HG02970 (cell line): ENCODE data around the gene STAC3.

Source experiments
- ATAC-seq: cut with Tn5 transposase; IDR thresholded peaks from one replicate; pipeline ENCODE4 v1.9.1; 2021; ENCODE audit warnings: mild to moderate bottlenecking, moderate library complexity, moderate number of reproducible peaks; ENCODE audit not compliant: unreplicated experiment, low FRiP score

STAC3 gene

DNA sequence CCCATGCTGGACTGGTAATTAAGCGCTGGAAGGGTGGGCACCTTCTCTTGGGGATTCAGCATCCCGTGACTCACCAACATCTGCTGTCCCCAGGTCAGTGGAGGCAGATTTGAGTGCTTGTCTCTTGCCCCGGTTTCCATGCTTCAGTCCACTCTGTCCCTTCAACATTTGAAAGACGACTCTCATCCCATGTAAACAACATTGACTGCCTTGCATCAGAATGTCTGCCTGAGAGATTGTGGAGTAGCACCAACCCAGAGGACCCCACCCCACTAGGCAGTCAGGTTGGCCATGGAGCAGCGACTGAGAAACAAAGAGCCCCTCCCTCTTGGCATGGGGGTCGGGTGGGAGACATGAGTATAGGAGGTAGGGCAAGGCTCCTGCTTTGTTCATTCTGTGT, 4.9 kb upstream of the STAC3 start:
- ATAC-seq: no peak

DNA sequence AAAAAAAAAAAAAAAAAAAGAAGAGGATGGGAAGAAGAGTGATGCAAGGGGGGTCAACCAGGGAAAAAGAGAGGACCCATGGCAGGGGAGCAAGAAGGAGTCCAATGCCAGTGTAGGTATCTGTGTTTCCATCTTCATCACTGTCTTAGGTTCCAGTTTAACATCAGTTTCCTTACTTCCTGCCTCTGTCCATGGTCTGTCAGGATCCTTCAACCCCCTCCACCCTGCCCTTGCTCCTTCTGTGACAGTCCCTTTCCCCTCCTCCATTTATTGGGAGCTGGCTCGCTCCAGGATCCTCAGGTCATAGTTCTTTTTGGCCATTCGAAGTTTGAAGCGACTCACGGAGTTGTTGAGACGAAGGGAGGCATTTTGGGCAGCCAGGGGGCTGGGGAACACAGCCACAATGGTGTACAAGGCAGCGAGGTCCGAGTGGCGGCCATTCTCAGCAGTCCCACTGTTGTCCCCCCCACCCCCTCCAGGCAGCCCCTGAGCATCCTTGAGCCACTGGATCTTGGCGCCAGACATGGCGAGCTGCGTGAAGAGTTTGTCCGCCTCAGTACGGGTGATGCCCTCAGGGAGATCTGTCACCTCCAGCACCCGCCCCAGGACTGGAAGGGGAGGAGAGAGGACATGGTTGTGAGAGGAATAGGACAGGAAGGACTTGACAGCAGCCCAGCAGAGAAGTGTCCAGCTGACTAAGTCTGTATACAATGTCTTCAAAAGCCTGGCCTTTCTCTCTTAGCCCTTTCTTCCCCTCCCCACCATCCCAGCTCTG, 3.7 kb upstream of the STAC3 start:
- ATAC-seq: no peak

DNA sequence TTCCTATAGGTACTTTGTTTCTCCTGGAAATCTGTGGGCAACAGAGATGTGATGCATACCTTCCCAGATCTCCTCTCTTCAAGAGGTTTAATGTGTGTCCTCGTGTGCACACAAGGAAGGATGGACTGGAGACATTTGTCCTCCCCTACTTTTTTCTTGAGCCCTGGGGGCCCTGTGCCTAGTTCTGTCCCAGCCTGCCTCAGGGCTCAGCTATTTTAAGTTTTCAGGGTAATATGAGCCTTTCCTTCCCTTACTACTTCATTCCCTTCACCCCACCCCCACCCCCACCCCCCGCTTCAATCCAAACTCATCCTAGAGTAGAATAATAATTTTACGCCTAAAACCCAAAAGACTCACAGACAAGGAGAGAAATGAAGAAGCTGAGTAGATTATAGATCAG, 446 bp downstream of the STAC3 start:
- no peak for ATAC-seq

DNA sequence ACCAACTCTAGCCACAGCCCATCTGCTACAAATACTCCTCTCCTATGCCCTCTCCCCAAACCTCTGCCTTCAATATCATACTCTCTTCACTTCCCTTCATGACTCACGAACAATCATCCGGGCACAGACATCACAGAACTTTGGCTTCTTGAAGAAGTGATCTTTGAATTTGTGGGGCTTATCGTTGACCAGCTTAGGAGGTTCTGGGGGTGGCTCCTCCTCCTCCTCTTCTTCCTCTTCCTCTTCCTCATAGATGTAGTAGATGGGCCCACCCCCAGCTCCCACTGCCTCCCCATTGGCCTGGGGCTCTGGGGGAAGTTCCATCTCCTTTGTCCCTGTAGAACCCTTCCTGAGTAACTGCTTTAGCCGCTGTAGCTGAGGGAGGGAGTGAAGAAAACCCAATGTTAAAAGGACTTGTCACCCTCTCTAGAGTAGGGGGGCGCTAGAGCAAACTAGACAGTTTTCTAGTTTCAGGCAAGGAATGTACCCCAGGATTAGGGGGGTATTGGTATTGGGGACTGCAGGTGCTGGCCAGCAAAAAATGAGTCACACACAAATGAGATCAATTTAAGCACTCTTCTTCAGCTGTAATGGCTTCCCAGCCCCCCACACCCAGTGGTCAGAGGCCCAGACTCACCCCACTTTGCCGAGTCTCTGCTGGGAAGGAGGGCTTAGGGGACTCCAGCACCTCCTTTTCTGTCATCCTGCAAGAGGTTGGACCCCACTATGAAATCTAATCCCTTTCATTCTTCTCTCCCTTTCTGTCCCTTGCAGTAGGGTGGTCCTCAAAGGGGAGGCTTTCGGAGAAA, 1.8 kb downstream of the STAC3 start:
- no peak for ATAC-seq

DNA sequence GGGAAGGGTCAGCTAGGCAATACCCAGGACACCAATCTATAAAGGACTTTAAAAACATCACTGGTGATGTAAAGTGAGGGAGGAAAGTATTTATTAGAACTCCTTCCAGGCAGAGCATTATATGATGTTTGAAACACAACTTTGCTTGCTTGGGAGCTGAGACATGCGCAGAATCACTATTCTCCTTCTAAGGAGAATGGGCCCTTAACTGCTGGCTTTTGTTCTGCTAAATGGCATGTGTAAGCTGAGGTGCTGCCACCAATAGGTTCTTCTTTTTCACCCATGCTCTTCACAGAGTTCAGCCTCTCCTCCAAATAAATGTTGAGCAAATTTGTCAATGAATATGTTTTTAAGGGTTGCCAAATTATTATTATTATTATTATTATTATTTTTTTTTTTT, 3.9 kb downstream of the STAC3 start:
- ATAC-seq: no peak

DNA sequence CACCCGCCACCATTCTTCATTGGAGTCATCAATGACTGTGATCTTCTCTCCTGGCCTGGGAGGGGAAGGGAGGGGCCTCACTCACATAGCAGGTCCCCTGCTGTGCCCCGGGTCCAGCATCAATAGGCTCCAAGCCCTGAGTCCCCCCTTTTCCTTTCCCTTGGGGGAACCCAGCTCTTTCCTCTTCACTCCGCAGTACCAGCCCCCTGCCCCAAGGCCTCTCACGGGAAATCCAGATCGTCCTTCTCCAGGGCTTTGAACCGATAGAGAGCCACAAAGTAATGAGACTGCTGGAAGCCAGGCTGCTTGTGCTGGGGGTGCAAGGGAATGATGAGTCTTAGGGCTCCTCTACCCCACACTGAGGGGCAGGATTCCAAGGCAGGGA, 6.7 kb downstream of the STAC3 start:
- no peak for ATAC-seq

DNA sequence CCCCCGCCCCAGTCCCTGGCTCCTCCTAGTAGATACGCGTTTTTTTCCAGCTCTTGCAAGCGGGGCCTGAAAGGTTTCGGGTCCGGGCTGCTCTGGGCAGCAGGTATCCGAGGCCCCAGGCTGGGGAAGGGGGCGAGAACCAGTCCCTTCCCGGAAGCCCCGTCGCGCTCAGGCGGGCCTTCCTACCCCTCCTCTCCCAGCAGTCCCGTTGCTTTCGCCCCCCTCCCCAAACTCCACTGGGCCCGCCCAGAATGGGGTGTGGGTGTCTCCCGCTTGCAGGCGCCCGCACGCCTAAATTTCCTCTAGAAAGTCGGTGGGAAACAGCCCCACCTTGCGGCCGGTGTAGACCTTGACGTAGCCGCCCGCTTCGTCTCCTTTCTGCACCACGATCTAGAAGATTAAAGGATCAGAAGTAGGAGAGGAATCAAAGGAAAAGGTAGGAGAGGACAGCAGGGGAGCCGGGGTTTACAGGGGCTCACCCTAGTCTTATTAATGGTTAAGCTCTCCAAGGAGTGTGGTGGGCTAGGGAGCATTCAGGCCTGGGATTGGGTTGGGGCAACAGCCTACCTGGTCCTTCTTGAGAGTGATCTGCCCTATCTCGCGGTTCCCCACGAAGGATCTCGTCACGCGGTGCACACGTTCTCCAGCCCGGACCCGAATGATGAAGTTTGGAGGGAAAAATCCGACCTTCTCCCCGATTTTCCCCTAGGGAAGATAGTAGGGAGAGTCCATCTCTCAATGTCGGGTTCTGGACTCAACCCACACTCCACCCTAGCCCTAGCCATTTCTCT, 7.3 kb downstream of the STAC3 start:
- no peak for ATAC-seq

DNA sequence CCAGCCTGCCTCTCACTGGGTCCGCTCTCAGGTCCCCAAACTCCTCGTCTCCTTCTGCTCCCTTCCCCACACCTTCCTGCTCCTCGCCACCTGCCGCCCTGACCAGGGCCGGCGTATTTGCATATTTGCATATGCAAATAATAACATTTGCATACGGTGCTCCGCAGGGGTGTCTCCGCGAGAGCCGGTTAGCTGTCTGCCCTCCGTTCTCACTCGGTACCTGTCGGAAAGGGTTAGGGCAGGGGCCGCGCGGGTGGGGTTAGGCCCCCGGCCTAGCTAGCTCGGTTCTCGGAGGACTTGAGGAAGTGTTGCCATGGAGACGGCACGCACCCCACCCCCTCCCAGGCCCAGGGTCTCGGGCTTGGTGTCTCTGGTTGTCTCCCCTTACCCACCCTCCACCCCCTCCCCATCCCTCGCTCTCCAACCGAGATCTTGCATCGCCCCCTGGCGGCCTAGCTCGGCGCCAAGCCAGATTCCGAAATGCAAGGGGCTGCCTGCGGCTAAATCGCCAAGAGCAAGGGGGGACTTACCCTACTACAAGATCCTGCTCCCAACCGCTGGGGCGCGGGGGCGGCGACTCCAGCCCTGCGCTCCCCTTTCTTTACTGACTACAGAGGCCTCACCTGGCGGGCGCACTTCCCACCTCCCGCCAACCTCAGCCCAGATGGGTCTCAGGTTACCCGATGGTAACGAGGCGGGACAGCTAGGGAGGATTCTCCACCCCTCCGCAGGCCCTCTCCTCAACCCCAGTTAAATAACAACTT, 8.1 kb downstream of the STAC3 start:
- no peak for ATAC-seq

DNA sequence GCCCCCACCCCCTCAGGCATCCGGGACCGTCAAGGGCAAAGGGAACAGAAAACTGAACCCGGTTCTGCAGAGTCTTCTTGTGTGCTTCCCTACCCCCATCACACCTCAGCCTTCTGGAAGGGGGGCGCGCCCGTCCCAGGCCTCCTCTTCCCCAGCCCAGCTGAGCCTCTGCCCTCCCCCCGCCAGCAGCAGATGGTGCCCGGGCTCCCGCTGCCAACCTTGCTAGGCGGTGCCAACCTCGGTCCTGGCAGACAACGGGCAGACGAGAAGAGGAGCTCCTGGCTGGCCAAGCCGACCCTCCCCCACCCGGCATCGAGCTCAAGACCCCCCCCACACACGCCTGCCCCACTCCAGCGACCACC, 8.7 kb downstream of the STAC3 start:
- ATAC-seq: no peak

DNA sequence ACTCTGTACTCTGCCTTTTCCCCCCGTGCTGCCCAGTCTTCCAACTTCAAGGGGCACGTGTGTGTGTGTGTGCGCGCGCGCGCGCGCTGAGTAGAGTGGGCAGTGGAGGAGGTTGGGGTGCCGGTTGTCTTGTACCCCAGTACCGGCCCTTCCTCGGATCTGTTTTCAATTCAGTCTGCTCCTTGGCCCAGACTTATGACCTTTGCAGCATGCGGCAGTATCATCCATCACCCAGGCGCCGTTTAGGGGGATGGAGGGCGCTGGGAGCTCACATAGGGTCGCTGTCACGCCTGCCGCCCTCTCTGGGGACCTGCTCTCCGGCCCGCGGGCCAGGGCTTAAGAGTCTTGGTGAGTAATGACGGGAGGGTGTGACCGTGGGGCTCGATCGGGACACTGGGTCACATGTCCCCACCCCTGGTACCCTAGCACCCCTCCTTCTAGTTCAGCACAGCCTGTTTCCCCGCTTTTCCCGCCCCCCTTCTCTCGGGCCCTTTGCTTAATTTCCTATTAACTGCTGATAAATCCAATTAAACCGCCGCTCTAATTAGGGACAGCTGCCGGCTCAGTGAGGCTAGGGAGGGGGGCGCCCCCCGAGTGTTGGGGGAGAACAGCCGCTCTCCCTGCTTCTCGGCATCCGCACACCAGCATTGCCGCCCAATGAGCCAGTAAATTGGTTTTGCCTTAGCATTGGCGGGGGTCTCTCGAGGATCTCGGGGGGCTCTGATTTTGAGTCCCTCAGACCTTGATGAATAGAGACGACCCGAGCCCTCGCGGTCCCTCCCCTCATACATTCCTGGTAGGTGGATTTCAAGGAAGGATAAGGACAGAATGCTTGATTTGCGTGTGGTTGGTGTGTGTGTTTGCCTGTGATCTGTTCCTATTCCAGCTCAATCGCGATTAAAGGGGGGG, 9.3 kb downstream of the STAC3 start:
- no peak for ATAC-seq

DNA sequence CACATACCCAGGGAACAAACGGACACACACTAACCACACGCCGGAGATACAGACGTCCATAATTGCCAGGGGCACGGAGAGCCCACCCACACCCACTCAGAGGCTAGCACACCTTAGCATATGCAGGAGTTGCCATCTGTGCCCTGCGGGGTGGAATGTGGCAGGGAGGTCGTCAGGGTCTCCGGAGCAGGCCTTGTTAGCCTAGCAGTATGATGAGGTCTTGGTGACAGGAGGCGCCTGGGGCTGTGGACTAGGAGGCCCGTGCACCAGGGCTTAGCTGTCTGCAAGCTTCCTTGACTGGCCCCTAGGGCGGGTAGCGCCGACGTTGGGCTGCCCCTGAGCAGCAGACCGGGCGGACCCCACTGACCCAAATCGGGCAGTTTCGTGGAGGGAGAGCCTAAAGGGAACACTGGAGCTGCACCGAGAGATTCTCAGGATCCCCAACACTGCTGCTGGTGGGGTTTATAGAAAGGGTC, 10.0 kb downstream of the STAC3 start:
- ATAC-seq: no peak

DNA sequence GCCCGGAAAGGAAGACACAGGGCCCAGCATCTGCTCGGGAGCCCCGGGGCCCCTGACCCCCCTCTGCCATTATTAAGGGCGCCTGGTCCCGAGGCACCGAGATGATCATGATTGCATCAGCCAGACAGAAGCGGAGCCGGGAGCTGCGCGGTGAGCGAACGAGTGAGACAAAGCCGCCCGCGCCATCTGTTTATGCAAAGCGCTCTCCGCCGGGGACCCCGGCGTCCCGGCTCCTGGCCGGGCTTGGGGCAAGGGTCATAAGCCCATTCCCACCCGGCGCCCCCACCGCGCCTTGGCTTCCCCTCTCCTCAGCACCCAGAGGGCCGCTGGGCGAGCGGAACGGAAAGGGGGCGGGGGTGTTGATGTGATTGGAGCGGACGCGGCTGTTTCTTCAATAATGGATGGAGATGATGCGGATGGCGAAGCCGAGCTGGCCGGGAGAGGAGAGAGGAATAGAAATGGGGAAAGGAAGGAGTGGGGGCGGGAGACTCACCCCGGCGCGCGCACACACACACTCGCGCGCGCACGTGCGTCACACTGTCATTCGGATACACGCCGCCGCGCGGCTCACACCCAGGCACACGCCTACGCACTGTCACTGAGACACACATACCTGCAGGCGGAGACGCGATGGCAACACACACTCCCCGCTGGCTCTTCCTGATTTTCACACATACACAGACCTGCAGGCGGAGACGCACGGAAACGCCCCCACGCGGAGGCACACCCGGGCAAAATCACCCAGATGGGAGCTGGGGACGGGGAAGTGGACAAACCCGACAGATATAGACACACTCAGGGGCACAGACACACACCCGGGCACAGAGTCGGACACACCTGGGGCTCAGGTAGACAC, 10.7 kb downstream of the STAC3 start:
- no peak for ATAC-seq

DNA sequence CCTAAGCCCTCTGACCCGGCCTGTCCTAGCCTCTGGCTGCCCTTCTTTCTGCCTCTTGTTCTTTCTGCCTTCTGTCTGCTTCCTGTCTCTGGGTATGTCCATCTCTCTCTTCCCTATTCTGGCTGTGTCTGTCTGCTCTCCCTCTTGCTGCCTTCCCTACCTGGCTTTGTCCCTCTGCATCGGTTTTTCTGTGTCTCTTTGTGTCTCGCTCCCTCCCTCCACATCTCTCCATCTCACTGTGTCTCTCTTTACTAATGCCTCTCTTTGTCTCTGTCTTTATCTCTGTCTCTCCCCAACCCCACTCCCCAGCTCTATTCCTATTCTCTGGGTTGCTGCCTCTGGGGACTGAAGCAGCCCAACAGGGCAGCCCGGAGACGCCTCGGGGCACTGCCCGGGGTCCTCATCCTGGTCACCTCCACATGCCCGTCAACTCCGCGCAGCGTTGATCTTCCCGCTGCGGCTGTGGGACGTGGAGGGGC, 11.4 kb downstream of the STAC3 start:
- no peak for ATAC-seq

DNA sequence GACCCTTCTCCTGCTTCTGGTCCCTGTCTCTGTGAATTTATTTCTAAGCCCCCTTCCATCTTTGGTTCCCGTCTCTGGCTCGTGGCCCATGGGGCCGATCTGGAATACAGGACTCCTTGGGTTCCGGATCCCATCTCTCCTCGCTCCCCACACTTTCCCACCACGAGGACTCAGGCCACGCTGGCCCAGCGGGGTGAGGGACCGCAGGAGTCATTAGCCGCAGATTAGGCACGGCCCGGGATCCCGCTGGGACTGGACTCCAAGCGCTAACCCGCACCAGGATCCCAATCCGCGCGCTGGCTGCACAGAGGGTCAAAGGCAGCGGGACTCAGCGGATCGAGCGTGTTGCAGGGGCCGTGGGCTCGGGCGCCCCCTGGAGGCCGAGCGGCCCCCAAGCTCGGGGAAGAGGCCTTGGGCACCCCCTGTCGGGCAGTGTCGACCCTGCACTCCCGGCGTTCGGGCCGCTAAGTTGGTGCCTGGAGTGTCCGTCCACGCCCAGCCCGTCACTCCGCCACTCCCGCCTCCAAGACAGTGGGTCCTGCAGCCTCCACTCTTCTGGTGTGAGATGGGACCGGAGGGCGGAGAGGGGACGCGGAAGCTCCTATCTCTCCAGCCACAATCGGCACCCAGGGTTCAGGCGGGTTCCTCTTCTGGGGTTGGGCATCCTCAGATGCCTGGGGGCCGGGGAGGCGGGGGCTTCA, 12.0 kb downstream of the STAC3 start:
- ATAC-seq: peak; percentile 61

DNA sequence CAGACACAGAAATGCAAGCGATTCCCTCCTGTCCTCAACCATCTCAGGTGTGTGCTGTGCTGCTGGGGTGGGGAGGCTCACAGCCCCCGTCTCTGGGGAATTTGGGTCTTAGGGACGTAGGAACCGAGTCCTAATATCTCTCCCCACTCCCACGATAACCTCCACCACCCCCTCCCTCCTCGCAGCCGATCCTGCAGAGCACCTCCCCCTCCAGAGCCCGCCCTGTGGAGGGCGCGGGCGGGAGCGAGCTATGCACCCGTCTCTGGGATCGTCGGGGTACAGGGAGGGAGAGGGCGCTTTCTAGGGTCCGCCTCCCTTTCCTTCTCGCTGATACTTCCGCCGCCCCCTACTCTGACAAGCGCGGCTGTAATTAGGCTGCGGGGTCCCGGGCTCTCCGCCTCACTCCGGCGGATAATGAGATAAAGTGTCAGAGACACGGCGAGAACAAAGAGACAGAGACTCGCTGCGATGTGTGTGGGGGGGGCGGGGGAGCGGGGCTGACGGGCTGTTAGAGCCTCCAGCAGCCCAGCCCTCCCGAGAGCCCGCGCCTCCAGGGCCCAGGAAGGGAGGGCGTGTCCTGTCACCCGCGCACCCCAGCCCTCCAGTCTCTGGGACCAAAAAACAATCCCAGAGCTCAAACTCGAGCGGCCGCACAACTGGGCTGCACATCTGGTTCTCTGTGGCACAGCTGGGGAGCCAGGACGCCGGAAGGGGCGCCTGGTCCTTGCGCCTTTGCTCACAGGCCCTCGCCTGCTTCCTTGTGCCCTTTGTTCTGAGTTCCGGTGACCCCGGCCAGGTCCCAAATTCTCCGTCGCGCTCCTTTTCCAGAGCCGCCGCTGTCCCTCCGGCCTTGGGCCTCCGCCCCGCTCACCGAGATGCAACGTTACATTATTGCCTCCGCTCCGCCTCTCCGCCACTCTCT, 12.8 kb downstream of the STAC3 start:
- no peak for ATAC-seq

DNA sequence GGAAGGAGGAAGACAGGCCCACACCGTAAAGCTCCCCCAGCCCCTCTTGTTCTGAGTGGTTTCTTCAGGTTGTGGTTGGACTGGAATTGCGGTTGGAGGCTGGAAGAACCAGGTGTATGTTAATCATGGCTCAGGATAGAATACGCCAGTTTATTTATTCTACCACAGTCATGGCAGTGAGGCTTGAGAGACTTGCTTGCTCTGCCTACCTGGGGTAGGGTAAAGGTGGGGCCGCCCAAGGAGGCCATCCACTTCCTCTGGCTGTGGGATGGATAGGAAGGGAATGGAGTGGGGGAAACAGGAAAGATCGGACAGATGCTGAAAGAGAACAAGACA, 13.4 kb downstream of the STAC3 start:
- no peak for ATAC-seq
